Heart right ventricle (tissue), 16 donors: ENCODE data around the gene SEMA5A. TPM values are rescaled to one million over a fixed set of nuclear protein-coding genes. Genes with fewer than 3 reads are reported as not detected.

Experiments used
- ATAC-seq, 8 donors: fragments of 200-7000 bp; cut with Tn5 transposase; one replicate each; pipeline ENCODE4 v1.9.1; 2020; ENCODE audit warnings: mild to moderate bottlenecking in 8 of 8, moderate library complexity in 8 of 8, moderate number of reproducible peaks in 1 of 8
- DNase-seq, 2 donors: peaks; one replicate each; pipeline ENCODE4 v3.0.0-alpha.2; 2020
- H3K27ac ChIP-seq, 10 donors: fragments of 200-600 bp; sonication (generic) in 2 of 10; one replicate each; pipeline versions ENCODE4 v1.5.0 to v1.8.0; 2020 to 2022; ENCODE audit warnings: mild to moderate bottlenecking in 3 of 10
- H3K27me3 ChIP-seq, 7 donors: fragments of 200-600 bp; one replicate each; pipeline ENCODE4 v1.8.0; 2021 to 2022; ENCODE audit warnings: mild to moderate bottlenecking in 2 of 7
- H3K36me3 ChIP-seq, 9 donors: fragments of 200-600 bp; sonication (generic) in 1 of 9; one replicate each; pipeline versions ENCODE4 v1.5.0 to v1.8.0; 2020 to 2022; ENCODE audit warnings: mild to moderate bottlenecking in 2 of 9
- H3K4me1 ChIP-seq, 9 donors: fragments of 200-600 bp; sonication (generic) in 1 of 9; one replicate each; pipeline versions ENCODE4 v1.5.0 to v1.8.0; 2020 to 2022; ENCODE audit warnings: mild to moderate bottlenecking in 4 of 9
- H3K4me3 ChIP-seq, 10 donors: fragments of 200-600 bp; sonication (generic) in 2 of 10; one replicate each; pipeline versions ENCODE4 v1.5.0 to v1.8.0; 2020 to 2022; ENCODE audit warnings: mild to moderate bottlenecking in 7 of 10, moderate library complexity in 2 of 10
- H3K9me3 ChIP-seq, 11 donors: fragments of 200-600 bp in 10 of 11; sonication (generic) in 2 of 11; one replicate each; pipeline versions ENCODE4 v1.5.0 to v1.8.0; 2013 to 2022; ENCODE audit warnings: mild to moderate bottlenecking in 2 of 11, control low read depth in 1 of 11, moderate library complexity in 1 of 11
- WGBS, 2 donors: extraction: QIAGEN DNeasy Blood & Tissue Kit; methylation state at CpG; one replicate each; pipeline ENCODE4 v1.1.7; 2013; ENCODE audit warnings: inconsistent platforms in 1 of 2; 5-methylcytosine and 5-hydroxymethylcytosine counted together
- intact Hi-C, 10 donors: fragments of 100-400 bp; cut with DNase I; formaldehyde crosslinking; loops; one replicate each; pipeline versions ENCODE4 v1.11.1 to v1.14.2; 2022
- polyA plus RNA-seq, 2 donors: library from polyadenylated mRNA; stranded (reverse); fragments of 200-250 nt; gene quantifications; one replicate each; pipeline ENCODE4 v1.2.3, GENCODE V29; 2013
- total RNA-seq, 10 donors: library from RNA; stranded (reverse); fragmentation: NEBNext Ultra II Directional in 3 of 10; extraction: Animal tissue kit (Norgen Biotek cat#: 25700) in 3 of 10; gene quantifications; one replicate each; pipeline versions ENCODE4 v1.2.1 to v1.2.4, GENCODE V29; 2021 to 2023
- TF ChIP-seq, protein P1 (sequence below), 9 donors: fragments of 200-600 bp; sonication (generic) in 2 of 9; IDR thresholded peaks; one replicate each; pipeline versions ENCODE4 v1.5.0 to v1.8.0; 2021 to 2022; ENCODE audit warnings: antibody characterized with exemption in 9 of 9, mild to moderate bottlenecking in 5 of 9, moderate library complexity in 1 of 9
- donor health status: Arrhythmogenic right ventricular cardiomyopathy.
- donor health status: ischemic (EF 13 %, LVEDD 7.1; RV severe dilation, severe dysfunction).
- donor health status: healthy with polysubstance abuse.
- donor health status: DM: no; HTN: yes; CAD: no.
- donor health status: DM: no; HTN: no; CAD: no.
- donor health status: ischemic (EF 25% LVEDD 6.9; RV normal size, moderate dysfunction).
- donor health status: ischemic (EF 25% LVEDD 5.7; RV mildly dilated, moderate dysfunction).
- donor health status: healthy.
- donor health status: DM: yes; HTN: yes; CAD: no.
- donor health status: Ischemic cardiomyopathy.
- donor health status: ischemic (EF 35%, LVEDD 5.7; RV mildly dilated, moderate dysfunction).
- donor health status: nonischemic (EF 11% LVEDD 7.7; RV severe dilation, severe dysfunction).
- donor health status: DM: yes; HTN: yes; CAD: no.
- donor health status: PGD.
- donor health status: ischemic (EF 29% LVEDD 5.4; RV normal size, mild dysfunction).
- donor health status: nonischemic (EF 23%, LVEDD 6.1; RV moderate dilation, normal function).

The SEMA5A gene
- total and polyA plus RNA-seq, 12 donors, result 1.9 to 71.5 (median 48.0) TPM

DNA sequence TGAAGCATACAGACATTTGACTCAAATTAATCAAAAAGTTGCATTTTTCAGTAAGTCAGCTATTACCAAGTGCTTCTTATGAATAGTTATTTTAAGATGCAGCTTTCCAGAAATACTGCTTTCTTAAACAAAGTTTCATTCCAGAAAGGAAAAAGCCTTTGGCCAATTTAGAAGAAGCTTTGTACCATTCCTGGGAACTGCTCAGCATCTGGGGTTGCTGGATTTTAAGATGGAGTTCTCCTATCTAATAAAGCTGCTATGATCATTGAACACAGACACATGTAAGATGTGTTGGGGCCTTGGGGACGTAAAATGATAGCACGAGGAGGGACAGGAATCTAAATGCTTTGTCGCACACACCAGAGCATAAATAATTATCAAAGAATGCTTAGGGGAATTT is 130.8 kb downstream of the SEMA5A start:
- TF ChIP-seq, protein P1, sequence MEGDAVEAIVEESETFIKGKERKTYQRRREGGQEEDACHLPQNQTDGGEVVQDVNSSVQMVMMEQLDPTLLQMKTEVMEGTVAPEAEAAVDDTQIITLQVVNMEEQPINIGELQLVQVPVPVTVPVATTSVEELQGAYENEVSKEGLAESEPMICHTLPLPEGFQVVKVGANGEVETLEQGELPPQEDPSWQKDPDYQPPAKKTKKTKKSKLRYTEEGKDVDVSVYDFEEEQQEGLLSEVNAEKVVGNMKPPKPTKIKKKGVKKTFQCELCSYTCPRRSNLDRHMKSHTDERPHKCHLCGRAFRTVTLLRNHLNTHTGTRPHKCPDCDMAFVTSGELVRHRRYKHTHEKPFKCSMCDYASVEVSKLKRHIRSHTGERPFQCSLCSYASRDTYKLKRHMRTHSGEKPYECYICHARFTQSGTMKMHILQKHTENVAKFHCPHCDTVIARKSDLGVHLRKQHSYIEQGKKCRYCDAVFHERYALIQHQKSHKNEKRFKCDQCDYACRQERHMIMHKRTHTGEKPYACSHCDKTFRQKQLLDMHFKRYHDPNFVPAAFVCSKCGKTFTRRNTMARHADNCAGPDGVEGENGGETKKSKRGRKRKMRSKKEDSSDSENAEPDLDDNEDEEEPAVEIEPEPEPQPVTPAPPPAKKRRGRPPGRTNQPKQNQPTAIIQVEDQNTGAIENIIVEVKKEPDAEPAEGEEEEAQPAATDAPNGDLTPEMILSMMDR (IDR thresholded peaks at IDR 0.05), result no peak
- no peaks in the 10 kb centered on the region for H3K4me1 ChIP-seq
- intact Hi-C loops, result no loop called here
- peaks cover 0 to 11% (median 0%) of the 10 kb centered on the region in 11 donors for H3K9me3 ChIP-seq
- DNase-seq (no peak), ATAC-seq (no peak)
- WGBS, 2 donors, result 70 to 80% methylated on average over 3 of the region's 3 CpGs
- no peak overlapping the region for H3K27ac ChIP-seq
- H3K36me3 ChIP-seq, result no peaks in the 10 kb centered on the region
- H3K27me3 ChIP-seq, result no peaks in the 10 kb centered on the region
- no peak overlapping the region for H3K4me3 ChIP-seq

DNA sequence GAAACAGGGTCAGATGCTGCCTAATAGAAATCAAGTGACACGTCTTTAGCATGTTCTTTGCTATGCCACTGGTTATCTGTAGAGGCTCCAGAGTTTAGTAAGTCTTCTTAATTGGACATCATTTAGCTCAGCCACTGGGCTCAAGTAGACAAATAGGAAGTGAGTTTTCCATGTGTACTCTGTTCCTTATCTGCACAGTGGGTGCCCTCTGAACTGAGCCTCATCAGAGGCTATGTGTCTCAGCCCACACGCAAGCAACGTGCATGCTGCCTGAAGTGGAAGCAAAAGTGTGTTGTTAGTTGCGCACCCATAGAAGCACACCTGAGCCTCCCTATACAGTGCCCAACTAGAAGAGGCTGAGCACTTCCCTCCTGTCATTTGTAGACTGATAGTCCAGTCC is 134.7 kb downstream of the SEMA5A start:
- 65 to 79% methylated on average over 4 of the region's 4 CpGs for WGBS, 2 donors
- Histone ChIP-seq H3K4me1 (no peaks in the 10 kb centered on the region), H3K36me3 (no peaks in the 10 kb centered on the region), H3K27me3 (no peaks in the 10 kb centered on the region), H3K9me3 (no peaks in the 10 kb centered on the region), H3K4me3 (no peak overlapping the region), H3K27ac (no peak overlapping the region)
- peak in 1 of 8 donors; percentile 15 for ATAC-seq
- TF ChIP-seq, protein P1 (IDR thresholded peaks at IDR 0.05), result no peak
- no peak for DNase-seq
- intact Hi-C loops, result no loop called here

DNA sequence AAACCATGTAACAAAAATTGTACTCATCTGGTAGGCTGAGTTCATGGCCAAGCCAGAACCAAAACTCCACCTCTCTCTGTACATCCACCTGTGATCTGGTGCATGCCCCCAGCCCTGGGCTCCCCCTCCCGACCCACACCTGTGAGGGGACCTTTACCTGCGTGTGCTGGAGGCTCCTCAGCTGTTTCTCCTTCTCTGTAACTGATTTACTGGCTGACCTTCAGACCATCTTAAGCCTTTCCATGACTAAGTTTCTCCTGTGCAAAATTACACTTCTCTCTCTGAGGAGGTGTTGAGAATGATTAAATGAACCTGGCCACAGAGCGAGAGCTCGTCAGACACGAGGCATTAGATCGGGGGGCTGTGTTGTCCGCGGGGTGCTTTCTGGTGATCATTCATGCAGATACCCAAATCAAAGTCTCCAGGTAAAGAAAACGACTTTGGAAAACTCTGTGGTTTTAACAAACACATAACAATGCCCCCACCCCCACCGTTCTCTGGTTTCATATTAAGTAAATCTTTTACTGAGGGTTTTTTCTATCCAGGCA is 136.4 kb downstream of the SEMA5A start:
- Histone ChIP-seq H3K4me3 (no peak overlapping the region), H3K27ac (no peak overlapping the region), H3K9me3 (no peaks in the 10 kb centered on the region), H3K27me3 (no peaks in the 10 kb centered on the region), H3K36me3 (no peaks in the 10 kb centered on the region), H3K4me1 (peaks cover 0 to 5% (median 0%) of the 10 kb centered on the region in 9 donors)
- WGBS, 2 donors, result 81 to 85% methylated on average over 10 of the region's 10 CpGs
- intact Hi-C loops, result no loop called here
- DNase-seq (no peak), ATAC-seq (no peak)
- TF ChIP-seq, protein P1 (IDR thresholded peaks at IDR 0.05), result no peak

DNA sequence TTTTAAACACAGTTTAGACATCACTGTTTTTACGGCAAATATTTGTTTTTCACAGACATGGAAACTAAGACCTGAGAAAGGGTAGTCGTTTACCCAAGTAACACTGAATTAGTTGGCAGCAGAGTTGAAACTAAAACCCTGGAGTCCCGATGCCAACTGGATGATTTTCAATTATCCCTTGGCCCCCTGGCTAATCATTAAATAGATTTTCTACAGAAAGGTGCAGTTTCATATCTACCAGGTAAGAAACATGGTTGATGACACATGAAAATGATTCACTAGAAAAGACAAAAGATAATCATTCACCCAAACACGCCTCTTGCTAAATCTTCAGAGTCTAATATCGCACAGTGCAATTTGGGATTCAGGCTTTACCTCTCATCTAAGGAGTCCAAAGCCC is 136.9 kb downstream of the SEMA5A start:
- WGBS, 2 donors, result 87 to 90% methylated on average over 5 of the region's 5 CpGs
- no peak overlapping the region for H3K4me3 ChIP-seq
- ATAC-seq (no peak), DNase-seq (no peak)
- H3K36me3 ChIP-seq, result no peaks in the 10 kb centered on the region
- TF ChIP-seq, protein P1 (IDR thresholded peaks at IDR 0.05), result no peak
- H3K27me3 ChIP-seq, result no peaks in the 10 kb centered on the region
- peaks cover 0 to 6% (median 0%) of the 10 kb centered on the region in 9 donors for H3K4me1 ChIP-seq
- intact Hi-C loops, result no loop called here
- H3K27ac ChIP-seq, result no peak overlapping the region
- no peaks in the 10 kb centered on the region for H3K9me3 ChIP-seq
